ENCODE results near the gene MMS19.
"Not testable (repeated sequence)": the region's sequence is repeated elsewhere in the genome, so short reads cannot be mapped to it uniquely, and the experiment has no call there.

Gene MMS19

DNA sequence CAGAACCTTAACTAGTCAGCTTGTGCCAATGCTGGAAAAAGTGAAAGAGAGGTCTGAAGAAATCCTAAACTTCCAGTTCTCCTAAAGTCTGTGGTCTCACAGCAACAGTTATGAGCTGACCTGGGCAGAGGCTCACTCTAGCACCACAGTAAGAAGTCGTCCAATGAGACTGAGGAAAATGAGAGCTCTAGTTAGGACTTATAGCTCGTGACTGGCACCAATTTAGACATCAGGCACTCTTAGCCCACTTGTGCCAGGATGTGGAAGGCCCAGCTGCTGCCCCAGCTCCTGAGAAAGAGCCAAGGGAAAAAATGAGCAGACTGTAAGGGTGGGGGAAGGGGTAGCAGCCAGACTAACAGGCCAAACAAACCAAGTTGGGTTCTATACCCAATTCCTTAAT, 7.6 kb downstream of the MMS19 start:
- no peak for DNase-seq (ENCODE audit: low read depth)
- TF ChIP-seq, protein P1, sequence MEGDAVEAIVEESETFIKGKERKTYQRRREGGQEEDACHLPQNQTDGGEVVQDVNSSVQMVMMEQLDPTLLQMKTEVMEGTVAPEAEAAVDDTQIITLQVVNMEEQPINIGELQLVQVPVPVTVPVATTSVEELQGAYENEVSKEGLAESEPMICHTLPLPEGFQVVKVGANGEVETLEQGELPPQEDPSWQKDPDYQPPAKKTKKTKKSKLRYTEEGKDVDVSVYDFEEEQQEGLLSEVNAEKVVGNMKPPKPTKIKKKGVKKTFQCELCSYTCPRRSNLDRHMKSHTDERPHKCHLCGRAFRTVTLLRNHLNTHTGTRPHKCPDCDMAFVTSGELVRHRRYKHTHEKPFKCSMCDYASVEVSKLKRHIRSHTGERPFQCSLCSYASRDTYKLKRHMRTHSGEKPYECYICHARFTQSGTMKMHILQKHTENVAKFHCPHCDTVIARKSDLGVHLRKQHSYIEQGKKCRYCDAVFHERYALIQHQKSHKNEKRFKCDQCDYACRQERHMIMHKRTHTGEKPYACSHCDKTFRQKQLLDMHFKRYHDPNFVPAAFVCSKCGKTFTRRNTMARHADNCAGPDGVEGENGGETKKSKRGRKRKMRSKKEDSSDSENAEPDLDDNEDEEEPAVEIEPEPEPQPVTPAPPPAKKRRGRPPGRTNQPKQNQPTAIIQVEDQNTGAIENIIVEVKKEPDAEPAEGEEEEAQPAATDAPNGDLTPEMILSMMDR (IDR thresholded peaks at IDR 0.05; ENCODE audit: insufficient read depth, low read depth, low read length, missing control alignments): no peak
- no peak overlapping the region for H3K4me3 ChIP-seq (ENCODE audit: low read length)

DNA sequence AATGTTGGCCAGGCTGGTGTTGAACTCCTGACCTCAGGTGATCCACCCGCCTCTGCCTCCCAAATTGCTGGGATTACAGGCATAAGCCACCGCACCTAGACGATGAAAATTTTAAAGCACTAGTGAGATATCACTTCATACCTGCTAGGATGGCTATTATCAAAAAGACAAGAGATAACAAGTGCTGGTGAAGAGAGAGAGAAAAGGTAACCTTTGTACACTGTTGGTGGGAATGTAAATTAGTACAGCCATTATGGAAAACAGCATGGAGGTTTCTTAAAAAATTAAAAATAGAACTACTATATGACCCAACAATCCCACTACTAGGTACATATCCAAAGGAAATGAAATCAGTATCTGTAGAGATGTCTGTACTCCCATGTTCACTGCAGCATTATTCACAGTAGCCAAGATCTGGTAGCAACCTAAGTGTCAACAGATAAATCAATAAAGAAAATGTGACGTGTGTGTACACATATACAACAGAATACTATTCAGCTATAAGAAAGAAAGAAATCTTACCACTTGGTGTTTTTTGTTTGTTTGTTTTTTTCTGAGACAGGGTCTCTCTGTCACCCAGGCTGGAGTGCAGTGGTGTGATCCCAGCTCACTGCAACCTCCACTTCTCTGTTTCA, 12.5 kb downstream of the MMS19 start:
- H3K4me3 ChIP-seq (ENCODE audit: low read length): no peak overlapping the region
- DNase-seq (ENCODE audit: low read depth): no peak
- TF ChIP-seq, protein P1 (IDR thresholded peaks at IDR 0.05; ENCODE audit: insufficient read depth, low read depth, low read length, missing control alignments): no peak

DNA sequence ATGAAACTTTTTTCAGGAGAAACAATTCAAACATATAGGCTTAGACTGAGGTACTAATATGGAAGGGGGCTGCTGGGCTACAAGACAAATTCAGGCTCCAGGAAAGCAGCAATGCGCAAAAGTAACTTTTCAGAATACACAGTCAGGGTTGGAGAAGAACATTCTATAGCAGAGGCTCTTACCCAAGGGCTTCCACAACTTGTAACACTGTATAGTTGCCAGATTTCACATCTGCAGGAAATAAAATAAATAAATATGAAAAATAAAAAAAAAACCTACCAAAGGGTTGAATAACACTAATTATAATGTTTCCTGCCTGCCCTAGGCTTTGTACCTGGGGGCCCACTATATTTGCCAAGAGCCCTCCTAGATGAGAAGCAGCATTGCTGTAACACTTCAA, 14.3 kb downstream of the MMS19 start:
- TF ChIP-seq, protein P1 (IDR thresholded peaks at IDR 0.05; ENCODE audit: insufficient read depth, low read depth, low read length, missing control alignments): no peak
- no peak overlapping the region for H3K4me3 ChIP-seq (ENCODE audit: low read length)
- DNase-seq (ENCODE audit: low read depth): no peak

DNA sequence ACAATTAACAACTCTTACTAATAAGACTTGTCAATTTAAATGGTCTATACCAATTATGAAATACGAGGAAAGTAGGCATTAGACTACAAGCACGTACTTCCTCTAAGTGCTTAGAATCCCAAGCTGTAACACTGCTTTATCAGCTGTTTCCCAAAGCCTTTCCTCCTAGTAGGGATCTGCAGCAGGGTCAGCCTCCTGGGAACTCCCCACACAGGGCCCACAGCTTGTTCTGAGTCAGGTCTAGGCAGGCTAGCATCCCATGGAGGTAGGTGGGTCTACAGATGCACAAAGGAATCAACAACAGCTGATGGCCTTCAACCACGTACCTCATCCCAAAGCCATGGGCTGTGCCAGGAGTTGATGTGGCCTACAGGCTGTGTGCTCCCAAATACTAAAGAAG, 14.7 kb downstream of the MMS19 start:
- no peak overlapping the region for H3K4me3 ChIP-seq (ENCODE audit: low read length)
- DNase-seq (ENCODE audit: low read depth): peak; percentile 27

GRCh38 chr10:97482381-97482780, 15.8 kb downstream of the MMS19 start:
- no peak overlapping the region for H3K4me3 ChIP-seq (ENCODE audit: low read length)
- no peak for DNase-seq (ENCODE audit: low read depth)
- TF ChIP-seq, protein P1 (IDR thresholded peaks at IDR 0.05; ENCODE audit: insufficient read depth, low read depth, low read length, missing control alignments): no peak

More for the DNA sequence above, 14.7 kb downstream of the MMS19 start:
- TF ChIP-seq, protein P1 (IDR thresholded peaks at IDR 0.05; ENCODE audit: insufficient read depth, low read depth, low read length, missing control alignments): no peak

- TF ChIP-seq, protein P1 (IDR thresholded peaks at IDR 0.05; ENCODE audit: insufficient read depth, low read depth, low read length, missing control alignments): no peak
- peak; percentile 80 for DNase-seq (ENCODE audit: low read depth)
- H3K4me3 ChIP-seq (ENCODE audit: low read length): no peak overlapping the region
These were observed 17.2 kb downstream of the MMS19 start for GRCh38 chr10:97481071-97481470.

DNA sequence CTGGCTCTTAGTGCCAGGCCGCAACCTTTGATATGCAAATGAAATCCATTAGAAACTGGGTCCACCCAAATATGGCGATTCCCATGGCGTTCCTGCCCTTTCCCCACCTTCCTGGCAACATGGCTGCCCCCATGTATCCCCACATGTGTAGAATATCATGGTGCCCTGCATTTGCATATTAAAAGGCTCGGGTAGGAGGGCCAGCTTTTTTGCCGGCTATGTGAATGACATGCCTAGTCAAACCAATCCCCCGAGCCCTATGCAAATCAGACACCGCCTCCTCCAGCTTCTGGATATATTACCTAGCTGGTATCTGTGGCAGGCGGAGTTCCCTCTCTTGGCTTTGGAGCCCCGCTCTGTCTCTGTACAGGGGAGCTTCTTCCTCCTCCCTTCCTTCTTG, 18.3 kb downstream of the MMS19 start:
- peak; percentile 41 for DNase-seq (ENCODE audit: low read depth)
- TF ChIP-seq, protein P1 (IDR thresholded peaks at IDR 0.05; ENCODE audit: insufficient read depth, low read depth, low read length, missing control alignments): no peak
- no peak overlapping the region for H3K4me3 ChIP-seq (ENCODE audit: low read length)

GRCh38 chr10:97479410-97479809, 18.8 kb downstream of the MMS19 start:
- not testable (repeated sequence) for H3K4me3 ChIP-seq (ENCODE audit: low read length)
- DNase-seq (ENCODE audit: low read depth): peak; percentile 71
